Left colon (tissue), 2 donors: ENCODE results near the gene TCF7L2. TPM values are rescaled to one million over a fixed set of nuclear protein-coding genes. Genes with fewer than 3 reads are reported as not detected.

Experiments
- ATAC-seq: fragments of 200-7000 bp; cut with Tn5 transposase; one replicate; pipeline ENCODE4 v1.9.1; 2020; ENCODE audit warnings: mild to moderate bottlenecking, moderate library complexity
- DNase-seq, 2 donors: peaks; one replicate each; pipeline ENCODE4 v3.0.0-alpha.2; 2020
- intact Hi-C, 2 donors: fragments of 100-400 bp; cut with DNase I in 1 of 2; cut with micrococcal nuclease in 1 of 2; formaldehyde crosslinking; loops; one replicate each; pipeline versions ENCODE4 v1.11.2 to v1.14.0; 2022; cut with DNase I, micrococcal nuclease
- total RNA-seq, 2 donors: library from RNA; stranded (reverse); fragmentation: NEBNext Ultra II Directional; extraction: Animal tissue kit (Norgen Biotek cat#: 25700); gene quantifications; one replicate each; pipeline ENCODE4 v1.2.1, GENCODE V29; 2021
- donor health status: DM: no; HTN: no; CAD: no.
- donor health status: DM: yes; HTN: yes; CAD: no.

Gene TCF7L2
- total RNA-seq, 2 donors from 2014 or later: 114 to 118 TPM

DNA sequence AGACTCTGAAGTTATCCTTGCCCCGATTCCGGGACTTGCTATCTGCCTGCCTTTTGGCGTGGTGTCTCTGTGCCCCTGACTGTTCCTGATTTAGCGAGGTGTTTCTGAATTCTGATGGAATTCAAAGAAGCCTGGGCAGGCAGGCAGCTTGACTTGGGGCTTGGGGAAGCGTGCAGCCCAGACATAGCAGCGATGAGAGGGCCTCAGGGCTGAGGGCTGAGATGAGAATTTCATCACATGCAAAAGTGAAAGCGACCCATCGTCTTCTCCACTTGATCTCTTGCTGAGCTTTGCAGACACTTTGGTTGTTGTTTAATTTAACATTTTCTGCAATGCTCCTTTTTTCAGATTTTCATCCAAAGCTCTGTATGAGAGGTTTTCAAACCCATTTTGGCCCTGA lies 57.8 kb downstream of the TCF7L2 start:
- ATAC-seq: no peak
- intact Hi-C loops: no loop called here
- DNase-seq: no peak

DNA sequence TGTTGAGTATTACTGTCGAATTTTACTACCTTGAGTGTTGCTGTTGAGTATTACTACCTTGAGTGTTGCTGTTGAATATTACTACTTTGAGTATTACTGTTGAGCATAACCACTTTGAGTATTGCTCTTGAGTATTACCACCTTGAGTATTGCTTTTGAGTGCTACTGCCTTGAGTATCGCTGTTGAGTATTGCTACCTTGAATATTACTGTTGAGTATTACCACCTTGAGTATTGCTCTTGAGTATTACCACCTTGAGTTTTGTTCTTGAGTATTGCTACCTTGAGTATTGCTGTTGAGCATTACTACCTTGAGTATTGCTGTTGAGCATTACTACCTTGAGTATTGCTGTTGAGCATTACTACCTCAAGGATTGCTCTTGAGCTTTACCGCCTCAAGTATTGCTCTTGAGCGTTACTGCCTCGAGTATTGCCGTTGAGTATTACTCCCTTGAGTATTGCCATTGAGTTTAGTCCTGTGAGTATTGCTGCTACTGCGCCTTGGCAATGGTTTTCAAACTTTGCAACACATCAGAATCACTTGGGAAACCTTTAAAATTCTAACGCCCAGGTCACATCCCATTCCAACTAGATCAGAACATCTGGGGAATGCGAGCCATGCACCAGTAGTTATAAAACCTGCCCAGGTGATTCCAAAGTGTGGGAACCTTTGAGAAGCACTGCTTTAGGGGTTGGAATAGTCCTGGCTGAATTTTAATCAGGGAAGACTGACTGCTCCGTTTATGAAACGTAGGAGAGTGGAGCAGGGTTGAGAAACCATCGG lies 61.7 kb downstream of the TCF7L2 start:
- ATAC-seq (no peak), DNase-seq (no peak)
- intact Hi-C loops: no loop called here

DNA sequence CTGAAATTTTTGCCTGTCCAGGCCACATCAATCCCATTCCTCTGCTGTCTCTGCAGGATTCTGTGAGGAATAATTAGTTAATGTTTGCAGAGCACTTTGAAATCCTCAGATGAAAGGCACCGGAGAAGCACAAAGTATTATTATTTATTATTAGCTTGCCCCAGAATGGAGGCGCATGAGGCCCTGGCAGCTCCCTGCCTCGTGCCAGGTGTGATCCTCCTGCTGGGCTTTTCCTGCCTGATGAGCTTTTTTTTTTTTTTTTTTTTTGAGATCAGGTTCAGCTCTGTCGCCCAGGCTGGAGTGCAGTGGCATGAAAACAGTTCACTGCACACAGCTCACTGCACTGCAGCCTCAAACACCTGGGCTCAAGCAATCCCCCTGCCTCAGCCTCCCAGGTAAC lies 65.2 kb downstream of the TCF7L2 start:
- intact Hi-C loops: no loop called here
- ATAC-seq: no peak
- DNase-seq: no peak

DNA sequence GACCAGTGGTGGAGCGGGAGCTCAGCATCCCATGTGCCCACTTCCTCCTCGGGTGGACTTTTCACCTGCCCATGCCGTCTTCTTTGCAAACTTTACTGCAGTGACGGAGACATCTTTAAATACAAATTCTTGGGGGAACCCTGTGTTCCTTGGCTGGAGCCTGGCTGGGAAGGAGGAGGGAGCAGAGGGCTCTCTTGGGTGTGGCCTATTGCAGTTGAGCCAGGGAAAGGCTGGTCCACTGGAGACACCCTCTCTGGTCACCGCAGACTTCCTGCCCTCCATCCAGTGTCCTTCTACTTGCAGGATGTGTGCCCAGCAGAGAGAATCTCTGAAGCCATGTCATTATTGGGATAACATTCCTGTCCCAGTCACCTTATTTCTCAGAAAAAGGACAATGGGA lies 67.3 kb downstream of the TCF7L2 start:
- ATAC-seq: no peak
- intact Hi-C loops: no loop called here
- no peak for DNase-seq

- intact Hi-C loops: no loop called here
- DNase-seq: no peak
- no peak for ATAC-seq
Measured at GRCh38 chr10:113018034-113018433, 68.0 kb downstream of the TCF7L2 start.

DNA sequence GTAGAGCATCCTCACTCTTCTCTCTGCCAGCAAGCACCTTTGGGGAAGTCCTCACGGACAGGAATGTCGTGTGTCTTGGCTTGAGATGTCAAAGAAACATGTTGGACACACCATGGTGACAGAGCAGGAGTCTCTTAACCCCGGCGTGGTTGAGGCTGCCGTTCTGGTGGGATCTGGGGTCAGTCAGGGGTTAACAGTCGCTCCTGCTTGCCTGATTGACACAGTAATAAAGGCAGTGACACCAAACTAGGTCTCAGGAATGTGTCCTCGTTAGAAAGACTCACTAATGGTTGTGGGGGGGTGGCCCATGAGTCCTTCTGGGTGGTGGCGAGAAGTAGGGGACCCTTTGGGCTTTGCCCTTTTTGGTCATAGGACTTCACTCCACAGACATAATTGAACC lies 69.0 kb downstream of the TCF7L2 start:
- DNase-seq: no peak
- intact Hi-C loops: no loop called here
- no peak for ATAC-seq

GRCh38 chr10:113019692-113020474 lies 69.8 kb downstream of the TCF7L2 start:
- no peak for DNase-seq
- ATAC-seq: peak; percentile 71
- intact Hi-C loops: no loop called here

GRCh38 chr10:113020475-113020753 lies 70.4 kb downstream of the TCF7L2 start:
- ATAC-seq (no peak), DNase-seq (no peak)
- intact Hi-C loops: no loop called here

GRCh38 chr10:113020838-113021237 lies 70.8 kb downstream of the TCF7L2 start:
- ATAC-seq: no peak
- intact Hi-C loops: no loop called here
- DNase-seq: no peak

- ATAC-seq: no peak
- intact Hi-C loops: no loop called here
- DNase-seq: no peak
Measured at GRCh38 chr10:113021268-113022040, 71.4 kb downstream of the TCF7L2 start.

GRCh38 chr10:113022265-113022664 lies 72.2 kb downstream of the TCF7L2 start:
- intact Hi-C loops: no loop called here
- ATAC-seq (no peak), DNase-seq (no peak)

GRCh38 chr10:113023017-113023416 lies 73.0 kb downstream of the TCF7L2 start:
- intact Hi-C loops: no loop called here
- DNase-seq (no peak), ATAC-seq (no peak)

GRCh38 chr10:113024930-113025329 lies 74.9 kb downstream of the TCF7L2 start:
- no peak for ATAC-seq
- intact Hi-C loops: no loop called here
- DNase-seq: no peak

DNA sequence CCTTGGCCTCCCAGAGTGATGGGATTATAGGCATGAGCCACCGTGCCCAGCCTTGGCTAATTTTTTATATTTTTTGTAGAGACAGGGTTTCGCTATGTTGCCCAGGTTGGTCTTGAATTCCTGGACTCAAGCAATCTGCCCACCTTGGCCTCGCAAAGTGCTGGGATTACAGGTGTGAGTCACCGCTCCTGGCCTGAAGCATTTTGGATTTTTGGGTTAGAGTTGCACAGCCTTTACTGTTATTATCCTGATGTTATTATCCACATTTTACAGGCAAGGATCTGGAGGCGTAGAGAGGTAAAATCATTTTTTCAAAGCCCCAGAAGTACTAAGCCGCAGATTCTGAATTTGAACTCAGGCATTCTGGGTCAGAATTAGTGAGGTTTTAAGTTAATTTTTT lies 75.4 kb downstream of the TCF7L2 start:
- intact Hi-C loops: no loop called here
- ATAC-seq (no peak), DNase-seq (no peak)

- ATAC-seq: no peak
- intact Hi-C loops: no loop called here
Measured at GRCh38 chr10:113026679-113027078, 76.6 kb downstream of the TCF7L2 start.

GRCh38 chr10:113027230-113027573 lies 77.2 kb downstream of the TCF7L2 start:
- intact Hi-C loops: no loop called here
- DNase-seq (no peak), ATAC-seq (no peak)

More at GRCh38 chr10:113026679-113027078, 76.6 kb downstream of the TCF7L2 start:
- DNase-seq: no peak

GRCh38 chr10:113027574-113028455 lies 77.8 kb downstream of the TCF7L2 start:
- ATAC-seq (peak; percentile 41), DNase-seq (no peak)
- intact Hi-C loops: no loop called here

- intact Hi-C loops: no loop called here
- DNase-seq (no peak), ATAC-seq (no peak)
Measured at GRCh38 chr10:113028456-113029440, 78.7 kb downstream of the TCF7L2 start.
